ENCODE data around the gene PRKACA.
"Not testable (repeated sequence)": the region's sequence is repeated elsewhere in the genome, so short reads cannot be mapped to it uniquely, and the experiment has no call there.

PRKACA gene

GRCh38 chr19:14147797-14148605 lies 30.4 kb upstream of the PRKACA start:
- peak; percentile 27 for DNase-seq

DNA sequence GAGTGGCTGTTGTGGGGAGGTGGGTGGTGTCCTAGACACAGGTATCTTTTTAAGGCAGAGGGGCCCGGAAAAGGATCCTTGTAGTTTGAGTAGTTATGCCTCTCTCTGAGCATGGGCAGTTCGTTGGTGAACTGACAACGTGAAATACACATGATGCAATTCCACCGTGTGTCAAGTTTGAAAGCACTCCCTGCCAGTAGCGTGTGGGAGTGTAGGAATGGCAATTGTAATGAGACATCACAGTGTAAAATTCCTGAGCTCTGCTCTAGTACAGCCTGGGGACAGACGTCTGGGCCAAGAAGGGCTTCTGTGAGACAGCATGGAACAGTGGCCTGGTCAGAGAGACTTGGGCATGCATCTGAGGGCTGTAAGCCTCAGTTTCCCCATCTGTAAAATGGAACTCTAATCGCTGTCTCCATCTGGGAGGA lies 29.2 kb upstream of the PRKACA start:
- DNase-seq, result no peak

GRCh38 chr19:14146169-14146568 lies 28.6 kb upstream of the PRKACA start:
- not testable (repeated sequence) for DNase-seq

DNA sequence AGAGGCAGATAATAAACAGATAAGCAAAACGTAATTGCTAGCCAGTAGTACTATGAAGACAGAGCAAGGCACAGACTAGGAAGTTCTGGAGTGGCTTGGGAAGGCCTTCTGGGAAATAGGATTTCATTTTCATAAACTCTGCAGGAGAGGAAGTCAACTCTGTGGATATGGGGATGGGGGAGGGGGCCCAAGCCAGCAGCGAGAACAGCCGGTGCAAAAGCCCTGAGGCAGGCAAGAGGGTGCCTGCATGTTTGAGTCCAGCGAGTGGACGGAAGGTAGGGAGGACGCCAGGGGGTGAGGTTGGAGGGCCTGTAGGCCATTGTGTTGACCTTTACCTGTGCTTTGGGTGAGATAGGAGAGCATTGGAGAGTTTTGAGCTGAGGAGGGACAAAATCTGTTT lies 27.8 kb upstream of the PRKACA start:
- no peak for DNase-seq

GRCh38 chr19:14142262-14143190 lies 25.0 kb upstream of the PRKACA start:
- DNase-seq, result peak; percentile 94

GRCh38 chr19:14141041-14141440 lies 23.5 kb upstream of the PRKACA start:
- no peak for DNase-seq

DNA sequence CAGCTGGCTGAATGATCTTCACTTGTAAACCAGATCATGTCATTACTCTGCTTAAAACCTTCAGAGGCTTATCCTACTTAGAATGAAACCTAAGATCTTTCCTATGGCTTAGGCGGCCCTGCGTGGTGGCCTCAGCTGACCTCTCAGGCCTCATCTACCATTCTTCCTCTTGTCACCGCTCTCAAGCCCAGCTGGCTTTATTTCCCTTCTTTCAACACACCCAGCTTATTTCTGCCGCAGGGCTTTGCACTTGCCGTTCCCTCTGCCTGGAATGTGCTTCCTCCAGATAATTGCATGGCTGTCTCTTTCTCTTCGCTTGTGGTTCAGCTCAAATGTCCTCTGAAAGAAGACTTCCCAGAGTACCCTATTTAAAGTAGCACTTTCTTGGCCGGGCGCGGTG lies 22.4 kb upstream of the PRKACA start:
- DNase-seq, result no peak

- no peak for DNase-seq
Measured at GRCh38 chr19:14138576-14139265, 21.2 kb upstream of the PRKACA start.

DNA sequence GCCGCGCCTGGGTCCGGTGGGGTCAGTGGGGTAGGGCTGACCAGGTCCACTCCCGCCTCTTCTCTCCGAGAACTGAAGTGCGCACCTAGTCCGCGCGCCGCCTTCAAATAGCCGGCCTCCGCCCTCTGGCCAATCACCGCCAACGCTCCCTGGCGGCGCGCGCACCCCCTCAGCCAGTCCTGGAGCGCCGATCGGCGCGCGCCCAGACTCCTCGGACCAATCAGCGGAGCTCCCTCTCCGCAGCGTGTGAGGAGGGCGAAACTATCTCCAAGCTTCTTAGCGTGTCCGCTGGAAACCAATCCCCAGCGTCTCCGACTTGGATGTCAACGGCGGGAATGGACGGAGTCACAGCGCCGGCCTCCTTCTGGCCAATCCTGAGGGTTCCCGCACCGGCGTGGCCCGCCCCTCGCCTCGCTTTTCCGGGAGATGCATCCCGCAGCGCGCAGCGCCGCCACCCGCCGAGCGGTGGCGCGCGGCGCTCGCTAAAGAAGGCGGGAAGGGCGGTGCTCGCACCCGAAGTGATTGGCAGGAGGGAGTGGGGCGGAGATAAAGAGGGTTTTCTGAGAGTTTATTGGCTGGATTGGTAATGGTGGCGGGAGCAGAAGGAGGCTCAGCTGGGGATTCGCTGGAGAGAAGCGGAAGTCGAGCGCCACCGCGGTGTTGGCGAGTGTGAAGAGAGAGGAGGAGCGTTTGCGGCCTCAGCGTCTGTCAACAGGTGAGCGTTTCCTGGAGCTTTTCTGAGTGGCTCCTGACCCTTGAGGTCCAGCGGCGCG lies 19.1 kb upstream of the PRKACA start, which contains the start of gene ASF1B:
Gene ASF1B, minus strand, starts transcription at position 81 of the 773 bp plus-strand sequence. CDS start 133 bp downstream, outside the sequence.
- DNase-seq, result peak; percentile 100

DNA sequence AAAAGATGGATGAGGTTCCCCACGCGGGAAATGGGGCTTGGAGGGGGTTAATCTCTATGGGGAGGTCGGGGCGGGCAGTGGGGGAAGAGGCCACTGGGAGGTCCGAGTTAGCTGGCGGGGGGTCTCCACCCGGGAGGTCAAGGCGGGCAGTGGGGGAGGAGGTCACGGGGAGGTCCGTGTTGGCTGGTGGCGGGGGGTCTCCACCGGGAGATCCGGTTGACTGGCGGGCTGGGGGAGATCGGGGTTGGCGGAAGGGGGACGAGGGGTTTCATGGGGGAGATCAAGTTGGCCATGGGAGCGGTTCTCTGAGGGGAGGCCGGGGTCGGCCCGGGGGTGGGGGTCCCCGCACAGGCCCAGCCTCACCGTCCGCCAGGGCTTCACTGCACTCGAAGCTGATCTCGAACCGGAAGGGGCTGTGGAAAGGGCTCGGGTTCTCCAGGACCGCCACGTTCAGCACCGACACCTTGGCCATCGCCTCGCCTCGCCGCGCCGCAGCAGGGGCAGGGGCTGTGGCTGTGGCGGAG lies 18.5 kb upstream of the PRKACA start:
- no peak for DNase-seq

DNA sequence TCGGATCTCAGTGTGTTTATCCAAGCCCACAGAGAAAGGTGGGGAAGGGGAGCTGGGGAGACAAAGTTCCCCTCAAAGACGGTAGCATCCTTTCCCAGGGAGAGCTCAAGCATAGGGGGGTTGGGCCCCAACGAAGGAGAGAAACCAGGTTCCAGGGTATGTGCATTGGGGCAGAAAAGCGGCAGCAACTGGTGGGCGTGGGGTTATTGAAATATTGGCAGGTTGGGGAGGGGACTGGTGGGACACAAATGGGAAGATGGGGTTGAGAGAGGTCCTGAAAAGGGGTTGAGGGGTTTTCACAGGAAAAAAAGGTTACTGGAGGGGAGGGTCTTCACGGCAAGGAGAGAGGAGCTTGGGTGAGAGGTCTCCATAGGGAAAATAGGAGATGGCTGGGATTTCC lies 17.8 kb upstream of the PRKACA start:
- DNase-seq, result no peak

- DNase-seq, result no peak
Measured at GRCh38 chr19:14127929-14128509, 10.5 kb upstream of the PRKACA start.

DNA sequence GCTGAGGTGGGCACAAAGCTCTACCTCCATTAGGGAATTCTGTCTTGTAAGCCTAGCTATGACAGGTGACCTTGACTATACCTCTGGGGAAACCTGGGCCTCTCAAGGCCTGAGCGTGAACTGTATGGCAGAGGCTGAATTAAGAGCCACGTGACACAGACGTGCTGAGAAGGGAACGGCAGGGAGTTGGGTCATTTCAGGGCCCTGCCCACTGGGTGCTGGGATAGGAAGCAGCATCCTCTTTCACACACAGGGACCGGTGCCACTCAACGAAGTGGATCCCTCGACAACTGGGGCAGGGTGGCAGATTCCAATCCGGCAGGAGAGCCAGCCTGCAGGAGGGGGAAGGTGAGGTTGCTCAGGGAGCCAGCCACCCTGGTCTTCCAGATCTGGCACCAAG lies 9.6 kb upstream of the PRKACA start:
- DNase-seq, result no peak

DNA sequence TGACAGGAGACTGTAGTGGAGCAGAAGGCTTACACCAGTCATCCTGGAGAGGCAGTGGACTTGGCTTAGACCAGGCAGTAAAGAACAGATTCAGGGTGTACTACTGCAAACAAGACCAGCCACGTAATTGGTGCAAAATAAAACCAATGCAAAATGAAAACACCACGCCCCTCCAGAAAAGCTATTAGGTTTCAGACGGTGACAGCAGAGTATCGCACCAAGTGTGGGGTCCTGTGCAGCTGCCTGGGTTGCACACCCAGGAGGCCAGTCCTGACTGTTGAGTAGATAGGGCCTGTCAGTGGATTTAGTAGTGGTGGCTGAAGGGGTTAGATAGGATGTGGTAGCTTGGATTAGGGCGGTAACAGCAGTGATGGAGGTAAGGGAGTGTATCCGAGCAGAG lies 5.4 kb upstream of the PRKACA start:
- no peak for DNase-seq

DNA sequence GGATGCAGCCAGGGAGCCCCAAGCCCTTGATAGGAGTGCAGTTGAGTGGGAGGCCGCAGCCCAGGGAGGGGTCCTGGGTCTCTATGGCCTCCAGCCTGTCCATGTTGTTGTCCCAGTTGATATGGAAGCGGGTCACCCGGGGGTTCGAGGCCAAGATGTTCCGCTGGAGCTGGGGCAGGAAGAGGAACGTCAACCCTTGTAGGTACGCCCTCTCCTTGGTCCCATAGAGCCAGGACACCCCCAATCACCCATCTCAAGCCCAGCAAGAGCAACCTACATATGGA lies 2.9 kb upstream of the PRKACA start:
- no peak for DNase-seq

GRCh38 chr19:14119644-14120496 lies 2.3 kb upstream of the PRKACA start:
- DNase-seq, result no peak

- no peak for DNase-seq
Measured at GRCh38 chr19:14119146-14119545, 1.6 kb upstream of the PRKACA start.

DNA sequence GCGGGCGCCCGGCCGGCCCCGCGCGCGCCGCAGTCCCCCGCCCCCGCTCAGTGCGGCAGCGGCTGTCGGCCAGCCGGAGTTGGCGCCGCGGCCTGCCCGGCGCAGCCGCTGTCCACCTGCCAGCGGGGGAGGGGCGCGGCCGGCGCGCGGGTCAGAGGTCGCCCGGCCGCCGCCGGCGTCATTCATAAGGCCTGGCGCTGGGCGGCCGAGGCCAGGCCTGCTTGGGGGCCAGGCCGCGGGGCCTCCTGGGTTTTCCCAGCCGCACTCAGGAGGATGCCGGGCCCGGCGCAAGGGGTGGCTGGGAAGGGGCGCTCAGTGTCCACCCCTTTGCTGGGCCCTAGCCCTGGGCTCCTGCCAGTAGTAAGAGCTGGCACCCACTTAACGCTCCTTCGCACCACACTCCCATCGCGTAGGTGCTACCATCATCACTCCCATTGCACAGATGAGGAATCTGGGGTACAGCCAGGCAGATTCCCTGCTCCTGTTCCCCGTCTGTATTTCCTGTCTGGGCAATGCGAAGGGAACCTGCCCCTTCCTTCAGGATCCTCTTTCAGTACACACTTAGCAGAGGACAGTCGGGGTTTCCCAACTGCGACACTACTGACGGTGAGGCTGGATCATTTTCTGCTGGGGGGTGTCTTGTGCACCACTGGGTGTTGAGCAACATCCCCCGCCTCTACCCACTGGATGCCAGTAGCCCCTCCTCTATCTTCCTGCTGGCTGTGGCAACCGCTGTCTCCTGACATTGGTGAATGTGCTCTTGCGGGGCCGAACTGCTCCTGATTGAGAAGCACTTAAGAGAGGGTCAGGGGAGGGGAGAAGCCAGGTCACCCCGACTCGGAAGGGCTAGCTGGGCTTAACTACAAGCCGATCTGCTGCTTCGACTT lies 846 bp upstream of the PRKACA start:
- peak; percentile 46 for DNase-seq

- no peak for DNase-seq
Measured at GRCh38 chr19:14116918-14117578, 514 bp downstream of the PRKACA start.
